Fibroblast of upper back skin (primary cell): ENCODE results near the gene LIX1L.
"Not testable (repeated sequence)": the region's sequence is repeated elsewhere in the genome, so short reads cannot be mapped to it uniquely, and the experiment has no call there.

Source experiments
- DNase-seq: peaks from one replicate; pipeline ENCODE4 v3.0.0-alpha.2; 2013

The LIX1L gene

GRCh38 chr1:145932522-145933009 is 25.3 kb downstream of the LIX1L start:
- not testable (repeated sequence) for DNase-seq

GRCh38 chr1:145927916-145928643 is 29.7 kb downstream of the LIX1L start:
- no peak for DNase-seq

- DNase-seq: peak; percentile 98
These were observed 30.5 kb downstream of the LIX1L start, which contains the start of gene RBM8A for GRCh38 chr1:145927063-145927886. Gene RBM8A, minus strand, starts transcription at chr1:145927484. Its CDS starts 58 bp downstream, at chr1:145927426.

GRCh38 chr1:145926686-145927062 is 31.1 kb downstream of the LIX1L start:
- no peak for DNase-seq

- DNase-seq: peak; percentile 31
These were observed 35.6 kb downstream of the LIX1L start for GRCh38 chr1:145922266-145922665.

- DNase-seq: not testable (repeated sequence)
These were observed 37.5 kb downstream of the LIX1L start for GRCh38 chr1:145920297-145920696.

GRCh38 chr1:145918992-145919939 is 38.6 kb downstream of the LIX1L start:
- DNase-seq: peak; percentile 10

- DNase-seq: peak; percentile 81
These were observed 39.4 kb downstream of the LIX1L start, which contains the start of gene PEX11B for GRCh38 chr1:145918144-145918991. Gene PEX11B, minus strand, starts transcription at chr1:145918717. Its CDS starts 29 bp downstream, at chr1:145918688.

- DNase-seq: no peak
These were observed 40.2 kb downstream of the LIX1L start for GRCh38 chr1:145917595-145917994.

- no peak for DNase-seq
These were observed 41.1 kb downstream of the LIX1L start for GRCh38 chr1:145916745-145917144.

- no peak for DNase-seq
These were observed 45.6 kb downstream of the LIX1L start for GRCh38 chr1:145912128-145912641.

- DNase-seq: peak; percentile 76
These were observed 49.2 kb downstream of the LIX1L start for GRCh38 chr1:145908653-145909052.

- no peak for DNase-seq
These were observed 50.7 kb downstream of the LIX1L start for GRCh38 chr1:145906954-145907753.

- DNase-seq: no peak
These were observed 56.4 kb downstream of the LIX1L start for GRCh38 chr1:145901312-145902021.

- DNase-seq: no peak
These were observed 59.1 kb downstream of the LIX1L start for GRCh38 chr1:145898756-145899155.

- DNase-seq: no peak
These were observed 59.8 kb downstream of the LIX1L start for GRCh38 chr1:145897969-145898368.

GRCh38 chr1:145895471-145895870 is 62.3 kb downstream of the LIX1L start:
- DNase-seq: no peak

GRCh38 chr1:145893306-145894055 is 64.3 kb downstream of the LIX1L start:
- DNase-seq: no peak

GRCh38 chr1:145892486-145893087 is 65.2 kb downstream of the LIX1L start:
- DNase-seq: peak; percentile 51
